ENCODE data around the gene C22orf39. TPM values are rescaled to one million over a fixed set of nuclear protein-coding genes. Genes with fewer than 3 reads are reported as not detected.
A peak's percentile ranks its signal among the peaks of the same experiment; 100 is the strongest.

C22orf39 gene
- total RNA-seq, 1 donor from 2014 or later, result 29.2 TPM

DNA sequence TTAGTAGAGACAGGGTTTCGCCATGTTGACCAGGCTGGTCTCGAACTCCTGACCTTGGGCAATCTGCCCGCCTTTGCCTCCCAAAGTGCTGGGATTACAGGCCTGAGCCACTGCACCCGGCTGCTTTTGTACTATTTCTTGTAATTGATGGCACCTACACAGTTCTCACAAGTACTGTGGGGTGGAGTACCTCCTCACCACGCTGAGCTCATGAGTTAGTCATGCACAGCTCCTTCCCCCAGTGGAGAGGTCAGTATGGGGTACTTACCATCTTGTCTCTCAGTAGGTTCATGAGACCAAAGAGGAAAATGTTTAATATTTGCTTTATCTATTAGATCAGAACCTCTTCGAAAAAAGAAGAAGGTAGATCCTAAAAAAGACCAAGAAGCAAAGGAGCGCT is 13.1 kb downstream of the C22orf39 start:
- H3K4me1 ChIP-seq (ENCODE audit: control insufficient read depth in 3 of 3, insufficient read depth in 3 of 3, low read length in 3 of 3), result peaks cover 29 to 40% (median 31%) of the 10 kb centered on the region in 3 donors

DNA sequence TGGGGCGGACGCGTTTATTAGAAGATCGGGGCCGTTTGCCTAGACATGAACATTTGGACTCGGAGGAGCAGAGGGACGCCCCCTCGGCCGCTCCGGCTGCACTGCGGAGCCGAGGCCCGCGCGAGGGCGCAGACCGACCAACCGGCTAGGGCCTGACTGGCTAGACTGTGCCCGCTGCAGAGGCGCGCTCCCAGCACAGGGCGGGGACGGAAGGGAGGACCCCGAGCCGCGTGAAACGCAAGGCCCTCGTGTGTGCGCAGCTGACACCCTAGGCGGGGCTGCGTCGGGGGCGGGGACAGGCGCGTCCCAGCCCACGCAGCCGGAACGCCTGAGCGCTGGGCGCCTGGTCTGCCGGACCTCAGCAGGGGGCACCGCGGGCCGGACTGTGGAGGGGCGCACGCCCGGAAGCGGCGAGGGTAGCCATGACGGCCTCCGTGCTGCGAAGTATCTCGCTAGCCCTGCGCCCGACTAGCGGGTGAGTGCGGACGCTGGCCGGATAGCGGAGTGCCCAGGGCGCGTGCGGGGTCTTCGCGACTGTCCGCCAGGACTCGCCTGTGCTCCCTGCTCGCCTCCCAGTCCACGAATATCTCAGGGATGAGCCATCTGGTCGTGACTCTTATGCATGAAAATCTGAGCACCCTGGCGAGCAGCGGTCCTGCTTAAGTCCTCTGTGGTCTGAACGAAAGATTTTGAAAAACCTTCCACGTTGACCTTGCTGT is 15.2 kb downstream of the C22orf39 start, which contains the start of gene MRPL40:
TSS of gene MRPL40 (plus strand) at position 413 of the 719 bp plus-strand sequence. CDS start at position 423, 10 bp downstream.
- H3K9me3 ChIP-seq (ENCODE audit: control insufficient read depth in 3 of 3, low read length in 3 of 3), result no peaks in the 10 kb centered on the region
- peak within 1 kb of the TSS; percentile 97 for H3K27ac ChIP-seq (ENCODE audit: low read depth, low read length)
- H3K4me1 ChIP-seq (ENCODE audit: control insufficient read depth in 3 of 3, insufficient read depth in 3 of 3, low read length in 3 of 3), result peaks cover 24 to 40% (median 29%) of the 10 kb centered on the region in 3 donors
- peaks cover 18 to 25% (median 21%) of the 10 kb centered on the region in 3 donors for H3K36me3 ChIP-seq (ENCODE audit: control insufficient read depth in 3 of 3, insufficient read depth in 3 of 3, low read length in 3 of 3)
- peak within 1 kb of the TSS; percentile 93 to 99 (median 98) for H3K4me3 ChIP-seq (ENCODE audit: low read length in 3 of 3)
- no peaks in the 10 kb centered on the region for H3K27me3 ChIP-seq (ENCODE audit: control insufficient read depth in 3 of 3, insufficient read depth in 3 of 3, low read length in 3 of 3)
- H3K9ac ChIP-seq (ENCODE audit: low read depth in 1 of 3, low read length in 3 of 3), result peak within 1 kb of the TSS; percentile 88 to 98 (median 97)

More for the DNA sequence above, 13.1 kb downstream of the C22orf39 start:
- Histone ChIP-seq H3K9me3 (ENCODE audit: control insufficient read depth in 3 of 3, low read length in 3 of 3) (no peaks in the 10 kb centered on the region), H3K36me3 (ENCODE audit: control insufficient read depth in 3 of 3, insufficient read depth in 3 of 3, low read length in 3 of 3) (peaks cover 18 to 26% (median 21%) of the 10 kb centered on the region in 3 donors), H3K4me3 (ENCODE audit: low read length in 3 of 3) (no peak overlapping the region), H3K27ac (ENCODE audit: low read depth, low read length) (no peak overlapping the region), H3K9ac (ENCODE audit: low read depth in 1 of 3, low read length in 3 of 3) (no peak overlapping the region), H3K27me3 (ENCODE audit: control insufficient read depth in 3 of 3, insufficient read depth in 3 of 3, low read length in 3 of 3) (no peaks in the 10 kb centered on the region)

DNA sequence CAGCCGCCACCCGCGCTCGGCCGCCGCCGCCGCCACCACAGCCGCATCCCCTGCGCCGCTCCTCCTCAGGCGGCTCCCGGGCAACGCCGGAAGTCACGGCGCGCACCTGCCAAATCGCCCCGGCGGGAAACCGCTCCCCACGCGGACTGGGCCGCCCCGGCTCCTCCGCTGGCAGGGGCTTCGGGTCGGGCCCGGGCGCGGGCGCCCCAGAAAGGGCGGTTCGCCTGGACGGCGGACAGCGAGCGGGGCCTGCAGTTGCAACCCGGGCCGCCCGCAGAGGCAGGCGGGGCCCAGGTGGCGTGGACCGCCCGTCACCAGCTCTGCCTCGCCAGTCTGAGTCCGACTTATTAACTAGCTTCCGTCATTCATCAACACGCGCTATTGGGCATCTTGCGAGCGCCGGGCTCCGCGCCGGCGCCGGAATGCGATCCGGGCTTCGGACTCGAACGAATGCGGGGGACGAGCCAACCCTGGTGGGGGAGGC is 15.8 kb downstream of the C22orf39 start, which contains the start of gene HIRA:
TSS of gene HIRA (minus strand) at position 85 of the 484 bp plus-strand sequence. CDS start 257 bp downstream, outside the sequence.
- Histone ChIP-seq H3K36me3 (ENCODE audit: control insufficient read depth in 3 of 3, insufficient read depth in 3 of 3, low read length in 3 of 3) (peaks cover 13 to 20% (median 19%) of the 10 kb centered on the region in 3 donors), H3K9ac (ENCODE audit: low read depth in 1 of 3, low read length in 3 of 3) (peak within 1 kb of the TSS; percentile 88 to 98 (median 97)), H3K4me1 (ENCODE audit: control insufficient read depth in 3 of 3, insufficient read depth in 3 of 3, low read length in 3 of 3) (peaks cover 24 to 44% (median 29%) of the 10 kb centered on the region in 3 donors), H3K27me3 (ENCODE audit: control insufficient read depth in 3 of 3, insufficient read depth in 3 of 3, low read length in 3 of 3) (no peaks in the 10 kb centered on the region), H3K4me3 (ENCODE audit: low read length in 3 of 3) (peak within 1 kb of the TSS; percentile 93 to 99 (median 98)), H3K9me3 (ENCODE audit: control insufficient read depth in 3 of 3, low read length in 3 of 3) (no peaks in the 10 kb centered on the region), H3K27ac (ENCODE audit: low read depth, low read length) (peak within 1 kb of the TSS; percentile 97)

DNA sequence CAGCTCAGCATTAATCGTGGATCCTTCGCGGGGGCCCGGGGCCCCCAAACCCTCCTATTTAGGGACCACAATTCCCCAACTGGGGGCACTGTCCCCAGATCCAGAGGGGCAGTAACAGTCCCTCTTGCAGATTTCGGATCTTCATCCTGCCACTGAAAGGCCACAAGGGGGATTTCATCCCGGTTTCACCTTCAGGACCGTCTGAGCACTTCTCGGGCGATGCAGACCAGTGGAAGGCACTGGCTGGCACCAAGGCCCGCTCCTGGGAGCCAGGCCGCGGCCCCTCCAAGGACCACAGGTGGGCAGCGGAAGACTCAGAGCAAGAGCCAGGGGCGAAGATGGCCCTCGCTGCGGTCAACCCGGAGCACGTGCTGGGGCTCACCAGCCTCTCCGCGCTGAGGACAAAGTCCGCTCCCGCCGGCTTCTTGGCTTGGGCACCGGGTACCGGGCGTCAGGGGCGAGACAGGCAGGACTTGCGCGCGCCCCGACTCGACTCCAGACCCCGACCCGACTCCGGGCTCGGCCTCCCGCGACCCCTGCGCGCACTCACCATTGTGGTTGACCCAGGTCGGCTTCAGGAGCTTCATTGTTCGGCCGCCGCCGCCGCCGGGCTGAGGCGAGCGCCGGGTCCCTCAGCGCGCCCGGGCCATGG is 16.5 kb downstream of the C22orf39 start:
- peak overlapping the region; percentile 64 for H3K27ac ChIP-seq (ENCODE audit: low read depth, low read length)
- peaks cover 13 to 16% (median 16%) of the 10 kb centered on the region in 3 donors for H3K36me3 ChIP-seq (ENCODE audit: control insufficient read depth in 3 of 3, insufficient read depth in 3 of 3, low read length in 3 of 3)
- H3K27me3 ChIP-seq (ENCODE audit: control insufficient read depth in 3 of 3, insufficient read depth in 3 of 3, low read length in 3 of 3), result no peaks in the 10 kb centered on the region
- peak overlapping the region; percentile 87 to 90 (median 88) for H3K9ac ChIP-seq (ENCODE audit: low read depth in 1 of 3, low read length in 3 of 3)
- H3K4me3 ChIP-seq (ENCODE audit: low read length in 3 of 3), result peak overlapping the region; percentile 84 to 92 (median 87)
- H3K9me3 ChIP-seq (ENCODE audit: control insufficient read depth in 3 of 3, low read length in 3 of 3), result no peaks in the 10 kb centered on the region
- H3K4me1 ChIP-seq (ENCODE audit: control insufficient read depth in 3 of 3, insufficient read depth in 3 of 3, low read length in 3 of 3), result peaks cover 24 to 48% (median 29%) of the 10 kb centered on the region in 3 donors

DNA sequence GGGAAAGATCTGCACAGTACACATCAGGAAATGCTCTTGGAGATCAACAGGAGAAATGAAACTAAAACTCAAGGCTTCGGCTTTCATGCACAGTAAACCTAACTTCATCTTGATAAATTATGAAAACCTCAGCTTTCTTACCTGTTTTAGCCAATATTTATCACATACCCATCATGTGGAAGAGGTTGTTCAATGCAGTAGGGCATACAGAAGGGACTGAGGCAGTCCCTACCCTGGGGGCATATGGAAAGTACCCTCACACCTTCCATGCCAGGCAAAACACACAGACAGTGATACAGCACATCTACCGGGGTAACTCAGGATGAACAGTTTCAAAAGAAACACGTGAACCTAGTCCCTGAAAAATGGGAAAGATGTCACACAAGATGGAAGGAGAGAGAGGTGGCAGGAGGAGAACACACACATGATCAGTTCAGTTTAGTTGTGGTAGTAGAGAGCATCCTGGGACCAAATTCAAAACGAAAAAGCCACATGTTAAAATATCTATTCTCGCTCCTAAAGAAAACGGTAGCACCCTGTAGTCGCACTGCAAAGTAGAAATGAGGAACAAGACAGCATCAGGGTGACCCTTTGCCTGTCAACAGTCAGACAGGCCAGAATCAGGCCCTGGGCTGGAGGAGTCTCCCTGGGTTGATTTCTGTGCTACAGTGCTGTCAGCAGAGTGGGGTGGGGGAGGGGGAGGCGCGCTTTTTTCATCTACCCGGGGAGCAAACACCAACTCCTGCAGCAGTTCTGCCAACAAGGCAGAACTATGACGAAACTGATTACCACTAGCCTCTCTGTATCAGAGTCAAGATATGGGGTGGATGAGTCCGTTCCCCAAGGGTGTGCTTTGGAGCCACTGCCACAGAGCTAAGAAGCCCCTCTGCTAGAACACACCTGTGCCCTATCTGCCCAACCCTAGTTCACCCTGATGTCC is 17.3 kb downstream of the C22orf39 start:
- H3K4me3 ChIP-seq (ENCODE audit: low read length in 3 of 3), result peak overlapping the region; percentile 84 to 92 (median 87)
- no peaks in the 10 kb centered on the region for H3K27me3 ChIP-seq (ENCODE audit: control insufficient read depth in 3 of 3, insufficient read depth in 3 of 3, low read length in 3 of 3)
- H3K4me1 ChIP-seq (ENCODE audit: control insufficient read depth in 3 of 3, insufficient read depth in 3 of 3, low read length in 3 of 3), result peaks cover 24 to 50% (median 29%) of the 10 kb centered on the region in 3 donors
- peaks cover 8 to 11% (median 10%) of the 10 kb centered on the region in 3 donors for H3K36me3 ChIP-seq (ENCODE audit: control insufficient read depth in 3 of 3, insufficient read depth in 3 of 3, low read length in 3 of 3)
- H3K9me3 ChIP-seq (ENCODE audit: control insufficient read depth in 3 of 3, low read length in 3 of 3), result no peaks in the 10 kb centered on the region
- H3K27ac ChIP-seq (ENCODE audit: low read depth, low read length), result peak overlapping the region; percentile 64
- peak overlapping the region; percentile 87 to 90 (median 88) for H3K9ac ChIP-seq (ENCODE audit: low read depth in 1 of 3, low read length in 3 of 3)

DNA sequence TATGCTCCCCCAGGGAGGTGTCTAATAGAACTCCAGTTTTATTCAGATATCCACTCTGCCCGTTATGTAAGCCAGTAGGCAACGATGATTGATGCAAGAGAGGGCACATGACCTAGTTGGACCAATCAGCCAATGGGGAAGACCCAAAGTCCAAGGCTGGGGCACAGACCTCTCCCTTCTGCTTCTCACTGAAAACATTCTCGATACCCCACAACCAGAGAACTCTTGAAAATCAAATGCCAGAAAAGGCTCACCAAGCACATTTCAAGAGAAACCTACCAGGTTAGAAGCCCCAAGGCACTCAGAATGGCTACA is 23.4 kb downstream of the C22orf39 start:
- no peak overlapping the region for H3K4me3 ChIP-seq (ENCODE audit: low read length in 3 of 3)
- H3K9ac ChIP-seq (ENCODE audit: low read depth in 1 of 3, low read length in 3 of 3), result no peak overlapping the region
- H3K36me3 ChIP-seq (ENCODE audit: control insufficient read depth in 3 of 3, insufficient read depth in 3 of 3, low read length in 3 of 3), result peaks cover 0 to 6% (median 0%) of the 10 kb centered on the region in 3 donors
- peaks cover 16 to 50% (median 17%) of the 10 kb centered on the region in 3 donors for H3K4me1 ChIP-seq (ENCODE audit: control insufficient read depth in 3 of 3, insufficient read depth in 3 of 3, low read length in 3 of 3)
- H3K27ac ChIP-seq (ENCODE audit: low read depth, low read length), result no peak overlapping the region
- H3K27me3 ChIP-seq (ENCODE audit: control insufficient read depth in 3 of 3, insufficient read depth in 3 of 3, low read length in 3 of 3), result no peaks in the 10 kb centered on the region
- no peaks in the 10 kb centered on the region for H3K9me3 ChIP-seq (ENCODE audit: control insufficient read depth in 3 of 3, low read length in 3 of 3)

DNA sequence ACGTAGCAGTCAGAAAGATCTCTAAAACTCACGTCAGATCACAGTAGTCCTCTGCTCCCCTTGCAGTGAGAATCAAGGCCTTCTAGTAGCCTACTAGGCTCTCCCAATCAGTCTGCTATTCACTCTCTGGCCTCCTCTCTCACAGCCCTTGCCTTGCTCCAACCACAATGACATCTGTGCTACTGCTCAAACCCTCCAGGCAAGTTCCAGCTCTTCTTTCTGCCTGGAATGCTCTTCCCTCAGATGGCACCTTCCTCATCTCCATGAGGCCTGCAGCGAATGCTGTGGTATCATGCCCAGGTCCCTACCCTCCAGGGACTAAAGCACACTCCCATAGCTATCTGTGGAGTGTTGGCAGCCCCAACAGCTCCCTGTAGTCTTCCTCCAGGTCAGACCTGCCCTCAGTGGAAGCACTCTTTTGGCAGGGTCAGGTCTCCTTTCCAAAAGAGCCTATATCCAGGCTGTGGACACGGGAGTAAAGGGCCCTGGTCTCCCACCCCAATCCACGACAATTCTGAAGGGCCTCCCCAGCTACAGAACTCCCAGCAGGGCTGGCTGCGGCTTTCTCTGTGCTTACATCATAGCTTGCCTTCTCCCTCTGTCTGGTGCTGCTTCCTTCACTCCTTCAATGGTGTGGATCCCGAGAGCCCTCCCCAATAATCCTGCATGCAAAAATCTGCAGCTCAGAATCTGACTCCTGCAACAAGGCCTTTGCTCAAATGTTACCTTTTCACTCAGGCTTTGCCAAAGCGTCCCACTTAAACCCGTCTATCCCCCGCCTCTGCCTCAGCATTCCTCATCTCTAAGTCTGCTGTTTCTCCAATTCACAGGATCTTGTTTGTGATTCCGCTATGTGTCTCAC is 24.8 kb downstream of the C22orf39 start:
- no peaks in the 10 kb centered on the region for H3K27me3 ChIP-seq (ENCODE audit: control insufficient read depth in 3 of 3, insufficient read depth in 3 of 3, low read length in 3 of 3)
- no peak overlapping the region for H3K4me3 ChIP-seq (ENCODE audit: low read length in 3 of 3)
- H3K36me3 ChIP-seq (ENCODE audit: control insufficient read depth in 3 of 3, insufficient read depth in 3 of 3, low read length in 3 of 3), result peaks cover 0 to 6% (median 0%) of the 10 kb centered on the region in 3 donors
- peak overlapping the region in 1 of 3 donors; percentile 16 for H3K9ac ChIP-seq (ENCODE audit: low read depth in 1 of 3, low read length in 3 of 3)
- H3K27ac ChIP-seq (ENCODE audit: low read depth, low read length), result no peak overlapping the region
- H3K9me3 ChIP-seq (ENCODE audit: control insufficient read depth in 3 of 3, low read length in 3 of 3), result no peaks in the 10 kb centered on the region
- peaks cover 11 to 41% (median 15%) of the 10 kb centered on the region in 3 donors for H3K4me1 ChIP-seq (ENCODE audit: control insufficient read depth in 3 of 3, insufficient read depth in 3 of 3, low read length in 3 of 3)

DNA sequence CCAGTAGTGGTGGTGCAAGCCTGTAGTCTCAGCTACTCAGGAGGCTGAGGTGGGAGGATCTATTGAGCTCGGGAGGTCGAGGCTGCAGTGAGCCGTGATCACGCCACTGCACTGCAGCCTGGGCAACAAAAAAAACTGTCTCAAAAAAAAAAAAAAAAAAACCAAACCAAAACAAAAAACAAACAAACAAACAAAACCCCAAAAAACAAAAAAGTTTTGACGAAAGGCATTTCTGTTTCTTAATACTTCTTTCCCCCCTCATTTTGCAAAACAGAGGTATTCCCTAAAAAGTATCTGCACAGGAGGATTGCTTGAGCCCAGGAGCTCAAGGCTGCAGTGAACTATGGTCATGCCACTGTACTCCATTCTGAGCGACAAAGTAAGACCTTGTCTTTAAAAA is 27.2 kb downstream of the C22orf39 start:
- no peaks in the 10 kb centered on the region for H3K9me3 ChIP-seq (ENCODE audit: control insufficient read depth in 3 of 3, low read length in 3 of 3)
- no peak overlapping the region for H3K27ac ChIP-seq (ENCODE audit: low read depth, low read length)
- no peak overlapping the region for H3K9ac ChIP-seq (ENCODE audit: low read depth in 1 of 3, low read length in 3 of 3)
- no peaks in the 10 kb centered on the region for H3K27me3 ChIP-seq (ENCODE audit: control insufficient read depth in 3 of 3, insufficient read depth in 3 of 3, low read length in 3 of 3)
- no peak overlapping the region for H3K4me3 ChIP-seq (ENCODE audit: low read length in 3 of 3)
- peaks cover 0 to 6% (median 0%) of the 10 kb centered on the region in 3 donors for H3K36me3 ChIP-seq (ENCODE audit: control insufficient read depth in 3 of 3, insufficient read depth in 3 of 3, low read length in 3 of 3)
- H3K4me1 ChIP-seq (ENCODE audit: control insufficient read depth in 3 of 3, insufficient read depth in 3 of 3, low read length in 3 of 3), result peaks cover 11 to 32% (median 15%) of the 10 kb centered on the region in 3 donors
